ENCODE measurements around the gene VIT.

DNA sequence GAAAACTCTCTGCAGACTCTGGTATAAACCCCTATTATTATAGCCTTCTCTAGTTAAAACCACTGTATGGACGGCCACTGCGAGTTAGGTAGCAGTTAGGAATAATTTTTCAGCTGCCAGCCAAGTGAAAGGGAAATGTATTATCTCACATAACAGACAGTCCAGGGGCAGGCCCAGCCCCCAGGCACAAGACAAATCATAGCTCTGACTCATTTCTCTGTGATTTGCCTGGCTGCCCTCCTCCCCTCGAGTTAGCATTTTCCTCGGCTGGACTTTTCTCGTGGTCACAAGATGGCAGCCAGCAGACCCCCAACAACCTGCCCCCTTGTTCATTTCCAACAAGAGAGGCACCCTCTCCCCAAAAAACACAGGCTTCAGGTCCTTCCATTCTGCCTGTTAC lies 10.5 kb downstream of the VIT start:
- TF ChIP-seq, protein P1, sequence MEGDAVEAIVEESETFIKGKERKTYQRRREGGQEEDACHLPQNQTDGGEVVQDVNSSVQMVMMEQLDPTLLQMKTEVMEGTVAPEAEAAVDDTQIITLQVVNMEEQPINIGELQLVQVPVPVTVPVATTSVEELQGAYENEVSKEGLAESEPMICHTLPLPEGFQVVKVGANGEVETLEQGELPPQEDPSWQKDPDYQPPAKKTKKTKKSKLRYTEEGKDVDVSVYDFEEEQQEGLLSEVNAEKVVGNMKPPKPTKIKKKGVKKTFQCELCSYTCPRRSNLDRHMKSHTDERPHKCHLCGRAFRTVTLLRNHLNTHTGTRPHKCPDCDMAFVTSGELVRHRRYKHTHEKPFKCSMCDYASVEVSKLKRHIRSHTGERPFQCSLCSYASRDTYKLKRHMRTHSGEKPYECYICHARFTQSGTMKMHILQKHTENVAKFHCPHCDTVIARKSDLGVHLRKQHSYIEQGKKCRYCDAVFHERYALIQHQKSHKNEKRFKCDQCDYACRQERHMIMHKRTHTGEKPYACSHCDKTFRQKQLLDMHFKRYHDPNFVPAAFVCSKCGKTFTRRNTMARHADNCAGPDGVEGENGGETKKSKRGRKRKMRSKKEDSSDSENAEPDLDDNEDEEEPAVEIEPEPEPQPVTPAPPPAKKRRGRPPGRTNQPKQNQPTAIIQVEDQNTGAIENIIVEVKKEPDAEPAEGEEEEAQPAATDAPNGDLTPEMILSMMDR (IDR thresholded peaks at IDR 0.05; ENCODE audit: low read depth, low read length, missing input control) = no peak
- TF ChIP-seq HNF4G (IDR thresholded peaks at IDR 0.05) (no peak), TAF1 (conservative IDR thresholded peaks at IDR 0.05) (no peak), JUND (IDR thresholded peaks at IDR 0.05) (no peak), RAD21 (IDR thresholded peaks at IDR 0.05) (no peak)
- TF ChIP-seq, protein P2, sequence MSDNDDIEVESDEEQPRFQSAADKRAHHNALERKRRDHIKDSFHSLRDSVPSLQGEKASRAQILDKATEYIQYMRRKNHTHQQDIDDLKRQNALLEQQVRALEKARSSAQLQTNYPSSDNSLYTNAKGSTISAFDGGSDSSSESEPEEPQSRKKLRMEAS (IDR thresholded peaks at IDR 0.05) = no peak
- TF ChIP-seq, protein P3, sequence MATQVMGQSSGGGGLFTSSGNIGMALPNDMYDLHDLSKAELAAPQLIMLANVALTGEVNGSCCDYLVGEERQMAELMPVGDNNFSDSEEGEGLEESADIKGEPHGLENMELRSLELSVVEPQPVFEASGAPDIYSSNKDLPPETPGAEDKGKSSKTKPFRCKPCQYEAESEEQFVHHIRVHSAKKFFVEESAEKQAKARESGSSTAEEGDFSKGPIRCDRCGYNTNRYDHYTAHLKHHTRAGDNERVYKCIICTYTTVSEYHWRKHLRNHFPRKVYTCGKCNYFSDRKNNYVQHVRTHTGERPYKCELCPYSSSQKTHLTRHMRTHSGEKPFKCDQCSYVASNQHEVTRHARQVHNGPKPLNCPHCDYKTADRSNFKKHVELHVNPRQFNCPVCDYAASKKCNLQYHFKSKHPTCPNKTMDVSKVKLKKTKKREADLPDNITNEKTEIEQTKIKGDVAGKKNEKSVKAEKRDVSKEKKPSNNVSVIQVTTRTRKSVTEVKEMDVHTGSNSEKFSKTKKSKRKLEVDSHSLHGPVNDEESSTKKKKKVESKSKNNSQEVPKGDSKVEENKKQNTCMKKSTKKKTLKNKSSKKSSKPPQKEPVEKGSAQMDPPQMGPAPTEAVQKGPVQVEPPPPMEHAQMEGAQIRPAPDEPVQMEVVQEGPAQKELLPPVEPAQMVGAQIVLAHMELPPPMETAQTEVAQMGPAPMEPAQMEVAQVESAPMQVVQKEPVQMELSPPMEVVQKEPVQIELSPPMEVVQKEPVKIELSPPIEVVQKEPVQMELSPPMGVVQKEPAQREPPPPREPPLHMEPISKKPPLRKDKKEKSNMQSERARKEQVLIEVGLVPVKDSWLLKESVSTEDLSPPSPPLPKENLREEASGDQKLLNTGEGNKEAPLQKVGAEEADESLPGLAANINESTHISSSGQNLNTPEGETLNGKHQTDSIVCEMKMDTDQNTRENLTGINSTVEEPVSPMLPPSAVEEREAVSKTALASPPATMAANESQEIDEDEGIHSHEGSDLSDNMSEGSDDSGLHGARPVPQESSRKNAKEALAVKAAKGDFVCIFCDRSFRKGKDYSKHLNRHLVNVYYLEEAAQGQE (IDR thresholded peaks at IDR 0.05) = no peak

Data from liver (tissue), 3 donors.